ENCODE measurements around the gene COG7. TPM values are rescaled to one million over a fixed set of nuclear protein-coding genes. Genes with fewer than 3 reads are reported as not detected.

The COG7 gene
- total RNA-seq = 12.5 TPM

DNA sequence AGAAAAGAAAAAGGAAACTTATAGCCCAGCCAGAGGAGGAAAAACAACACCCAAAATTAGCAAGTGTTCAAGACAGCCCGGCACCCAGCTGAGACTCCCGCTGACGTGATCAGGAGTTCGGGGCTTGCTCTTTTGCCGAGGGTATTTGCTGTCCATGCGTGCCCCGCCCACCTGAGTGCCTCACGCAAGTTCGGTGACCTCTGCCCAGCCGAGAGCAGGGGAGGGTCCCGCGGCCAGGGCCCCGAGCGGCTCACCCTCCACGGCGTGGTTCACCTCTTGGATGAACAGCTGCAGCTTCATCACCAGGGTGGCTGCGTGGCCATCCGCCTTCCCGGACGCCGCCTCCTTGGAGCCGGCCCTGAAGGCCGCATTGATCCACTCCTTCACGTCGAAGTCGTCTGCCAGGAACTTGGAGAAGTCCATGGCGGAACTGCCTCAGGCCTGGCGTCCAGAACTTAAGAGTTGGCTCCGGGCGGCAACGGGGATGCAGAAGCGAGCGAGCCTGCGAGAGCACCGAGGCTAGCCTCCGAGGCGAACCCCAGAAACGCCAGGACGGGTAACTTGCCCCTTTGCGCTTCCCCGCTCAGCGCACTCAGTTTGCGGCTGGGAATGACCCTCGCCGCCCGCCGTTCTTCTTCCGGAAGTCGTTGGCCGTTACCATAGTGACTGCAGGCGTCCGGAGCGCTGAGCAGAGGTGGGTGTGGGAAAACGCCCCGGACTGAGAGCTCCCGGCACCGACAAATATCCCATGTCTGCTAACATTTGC, at the start of gene COG7:
TSS of gene COG7 (minus strand) at position 618 of the 766 bp plus-strand sequence. CDS start at position 423, 195 bp downstream.
- H3K4me3 ChIP-seq (ENCODE audit: low read length in 3 of 3) = peak within 1 kb of the TSS; percentile 96 to 100 (median 98)
- peak within 1 kb of the TSS; percentile 93 to 96 (median 93) for H3K9ac ChIP-seq (ENCODE audit: low read depth in 1 of 3, low read length in 3 of 3)
- H3K9me3 ChIP-seq (ENCODE audit: control insufficient read depth in 3 of 3, low read length in 3 of 3) = no peaks in the 10 kb centered on the region
- no peaks in the 10 kb centered on the region for H3K27me3 ChIP-seq (ENCODE audit: control insufficient read depth in 3 of 3, insufficient read depth in 3 of 3, low read length in 3 of 3)
- peak within 1 kb of the TSS; percentile 76 for H3K27ac ChIP-seq (ENCODE audit: low read depth, low read length)
- H3K4me1 ChIP-seq (ENCODE audit: control insufficient read depth in 3 of 3, insufficient read depth in 3 of 3, low read length in 3 of 3) = peaks cover 5 to 17% (median 12%) of the 10 kb centered on the region in 3 donors
- H3K36me3 ChIP-seq (ENCODE audit: control insufficient read depth in 3 of 3, insufficient read depth in 3 of 3, low read length in 3 of 3) = no peaks in the 10 kb centered on the region

DNA sequence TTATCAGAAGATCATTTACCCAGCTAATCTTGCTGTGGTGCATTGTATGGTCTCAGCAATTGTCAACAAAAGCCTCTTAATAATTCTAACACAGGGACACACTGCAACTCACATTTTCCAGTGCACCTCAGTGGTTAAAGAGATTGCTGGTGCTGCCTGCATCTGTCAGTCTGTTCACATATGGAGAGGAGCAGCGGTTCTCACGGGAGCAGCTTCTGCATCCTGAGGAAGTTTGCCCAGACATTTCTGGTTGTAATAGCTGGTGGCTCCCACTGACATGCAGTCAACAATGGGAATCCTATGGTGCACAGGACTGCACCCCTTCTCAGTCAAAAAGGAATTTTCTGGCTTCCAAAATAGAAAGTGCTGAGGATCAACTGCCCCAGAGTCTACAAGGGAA, 49.5 kb upstream of the COG7 start:
- Histone ChIP-seq H3K9ac (ENCODE audit: low read depth in 1 of 3, low read length in 3 of 3) (no peak overlapping the region), H3K4me1 (ENCODE audit: control insufficient read depth in 3 of 3, insufficient read depth in 3 of 3, low read length in 3 of 3) (peaks cover 22 to 32% (median 27%) of the 10 kb centered on the region in 3 donors), H3K27ac (ENCODE audit: low read depth, low read length) (no peak overlapping the region), H3K9me3 (ENCODE audit: control insufficient read depth in 3 of 3, low read length in 3 of 3) (no peaks in the 10 kb centered on the region), H3K36me3 (ENCODE audit: control insufficient read depth in 3 of 3, insufficient read depth in 3 of 3, low read length in 3 of 3) (peaks cover 0 to 8% (median 0%) of the 10 kb centered on the region in 3 donors), H3K4me3 (ENCODE audit: low read length in 3 of 3) (no peak overlapping the region), H3K27me3 (ENCODE audit: control insufficient read depth in 3 of 3, insufficient read depth in 3 of 3, low read length in 3 of 3) (no peaks in the 10 kb centered on the region)

DNA sequence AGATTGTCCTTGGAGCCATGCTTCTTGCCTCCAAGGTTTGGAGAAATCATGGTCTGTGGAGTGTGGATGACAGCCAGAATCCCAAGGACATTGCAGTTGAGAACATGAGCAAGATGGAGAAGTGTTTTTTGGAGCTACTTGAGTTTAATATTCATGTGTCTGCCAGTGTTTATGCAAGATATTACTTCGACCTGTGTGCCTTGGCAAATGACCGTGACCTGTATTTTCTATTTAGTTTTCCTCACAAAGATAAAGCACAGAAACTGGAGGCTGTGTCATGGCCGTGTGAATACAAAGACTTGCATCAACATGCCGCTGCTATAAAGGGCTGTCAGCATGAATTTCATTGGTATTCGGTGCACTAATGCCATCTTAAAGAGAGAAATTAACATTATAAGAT, 48.3 kb upstream of the COG7 start:
- no peaks in the 10 kb centered on the region for H3K9me3 ChIP-seq (ENCODE audit: control insufficient read depth in 3 of 3, low read length in 3 of 3)
- no peaks in the 10 kb centered on the region for H3K27me3 ChIP-seq (ENCODE audit: control insufficient read depth in 3 of 3, insufficient read depth in 3 of 3, low read length in 3 of 3)
- no peak overlapping the region for H3K27ac ChIP-seq (ENCODE audit: low read depth, low read length)
- peaks cover 17 to 32% (median 24%) of the 10 kb centered on the region in 3 donors for H3K4me1 ChIP-seq (ENCODE audit: control insufficient read depth in 3 of 3, insufficient read depth in 3 of 3, low read length in 3 of 3)
- no peak overlapping the region for H3K9ac ChIP-seq (ENCODE audit: low read depth in 1 of 3, low read length in 3 of 3)
- peaks cover 0 to 5% (median 0%) of the 10 kb centered on the region in 3 donors for H3K36me3 ChIP-seq (ENCODE audit: control insufficient read depth in 3 of 3, insufficient read depth in 3 of 3, low read length in 3 of 3)
- H3K4me3 ChIP-seq (ENCODE audit: low read length in 3 of 3) = no peak overlapping the region

- Histone ChIP-seq H3K9me3 (ENCODE audit: control insufficient read depth in 3 of 3, low read length in 3 of 3) (no peaks in the 10 kb centered on the region), H3K27me3 (ENCODE audit: control insufficient read depth in 3 of 3, insufficient read depth in 3 of 3, low read length in 3 of 3) (no peaks in the 10 kb centered on the region), H3K9ac (ENCODE audit: low read depth in 1 of 3, low read length in 3 of 3) (no peak overlapping the region), H3K27ac (ENCODE audit: low read depth, low read length) (no peak overlapping the region), H3K36me3 (ENCODE audit: control insufficient read depth in 3 of 3, insufficient read depth in 3 of 3, low read length in 3 of 3) (peaks cover 0 to 5% (median 0%) of the 10 kb centered on the region in 3 donors), H3K4me3 (ENCODE audit: low read length in 3 of 3) (no peak overlapping the region), H3K4me1 (ENCODE audit: control insufficient read depth in 3 of 3, insufficient read depth in 3 of 3, low read length in 3 of 3) (peaks cover 14 to 28% (median 21%) of the 10 kb centered on the region in 3 donors)
Measured at GRCh38 chr16:23500862-23501225, 47.9 kb upstream of the COG7 start.

- Histone ChIP-seq H3K4me1 (ENCODE audit: control insufficient read depth in 3 of 3, insufficient read depth in 3 of 3, low read length in 3 of 3) (peaks cover 14 to 27% (median 21%) of the 10 kb centered on the region in 3 donors), H3K9me3 (ENCODE audit: control insufficient read depth in 3 of 3, low read length in 3 of 3) (no peaks in the 10 kb centered on the region), H3K27ac (ENCODE audit: low read depth, low read length) (no peak overlapping the region), H3K9ac (ENCODE audit: low read depth in 1 of 3, low read length in 3 of 3) (no peak overlapping the region), H3K4me3 (ENCODE audit: low read length in 3 of 3) (no peak overlapping the region), H3K27me3 (ENCODE audit: control insufficient read depth in 3 of 3, insufficient read depth in 3 of 3, low read length in 3 of 3) (no peaks in the 10 kb centered on the region), H3K36me3 (ENCODE audit: control insufficient read depth in 3 of 3, insufficient read depth in 3 of 3, low read length in 3 of 3) (peaks cover 3 to 9% (median 4%) of the 10 kb centered on the region in 3 donors)
Measured at GRCh38 chr16:23500212-23500861, 47.3 kb upstream of the COG7 start.

DNA sequence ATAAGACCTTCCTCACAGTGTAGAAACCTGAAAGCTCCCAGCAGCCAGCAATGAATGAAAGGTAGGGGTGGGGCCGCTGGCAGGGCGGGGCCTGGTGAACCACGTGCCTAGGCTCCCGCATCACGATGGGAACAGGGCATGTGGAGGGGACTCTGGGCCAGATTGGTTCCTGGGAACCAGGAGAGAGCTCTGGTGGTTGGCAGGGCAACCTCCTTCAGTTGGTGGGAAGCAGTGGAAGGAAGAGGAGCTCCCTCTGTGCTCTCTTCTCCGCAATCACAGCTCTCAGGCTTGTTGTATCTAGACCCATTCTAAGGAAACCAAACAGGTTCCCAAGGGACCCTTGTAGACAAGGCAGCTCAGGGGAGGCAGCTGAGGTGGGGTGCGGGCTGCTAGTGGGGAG, 46.8 kb upstream of the COG7 start:
- H3K27me3 ChIP-seq (ENCODE audit: control insufficient read depth in 3 of 3, insufficient read depth in 3 of 3, low read length in 3 of 3) = no peaks in the 10 kb centered on the region
- no peak overlapping the region for H3K27ac ChIP-seq (ENCODE audit: low read depth, low read length)
- no peak overlapping the region for H3K4me3 ChIP-seq (ENCODE audit: low read length in 3 of 3)
- no peaks in the 10 kb centered on the region for H3K9me3 ChIP-seq (ENCODE audit: control insufficient read depth in 3 of 3, low read length in 3 of 3)
- H3K4me1 ChIP-seq (ENCODE audit: control insufficient read depth in 3 of 3, insufficient read depth in 3 of 3, low read length in 3 of 3) = peaks cover 9 to 21% (median 17%) of the 10 kb centered on the region in 3 donors
- H3K9ac ChIP-seq (ENCODE audit: low read depth in 1 of 3, low read length in 3 of 3) = no peak overlapping the region
- peaks cover 4 to 9% (median 6%) of the 10 kb centered on the region in 3 donors for H3K36me3 ChIP-seq (ENCODE audit: control insufficient read depth in 3 of 3, insufficient read depth in 3 of 3, low read length in 3 of 3)

DNA sequence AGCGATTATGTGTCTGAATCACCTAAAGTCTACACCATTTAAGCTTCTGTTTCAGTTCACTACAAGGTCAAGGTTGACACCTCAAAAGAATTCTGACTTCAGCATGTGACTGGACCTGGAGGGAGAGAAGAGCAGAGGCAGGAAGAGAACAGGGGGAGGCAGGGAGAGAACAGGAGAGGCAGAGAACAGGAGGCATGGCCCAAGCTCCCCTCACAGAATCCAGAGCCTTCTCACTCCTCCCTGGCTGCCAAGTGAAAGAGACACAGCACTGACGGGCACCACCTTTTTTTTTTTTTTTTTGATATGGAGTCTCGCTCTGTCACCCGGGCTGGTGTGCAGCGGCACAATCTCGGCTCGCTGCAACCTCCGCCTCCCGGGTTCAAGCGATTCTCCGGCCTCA, 45.9 kb upstream of the COG7 start:
- no peaks in the 10 kb centered on the region for H3K27me3 ChIP-seq (ENCODE audit: control insufficient read depth in 3 of 3, insufficient read depth in 3 of 3, low read length in 3 of 3)
- H3K9ac ChIP-seq (ENCODE audit: low read depth in 1 of 3, low read length in 3 of 3) = no peak overlapping the region
- no peak overlapping the region for H3K27ac ChIP-seq (ENCODE audit: low read depth, low read length)
- peaks cover 0 to 12% (median 8%) of the 10 kb centered on the region in 3 donors for H3K4me1 ChIP-seq (ENCODE audit: control insufficient read depth in 3 of 3, insufficient read depth in 3 of 3, low read length in 3 of 3)
- no peaks in the 10 kb centered on the region for H3K9me3 ChIP-seq (ENCODE audit: control insufficient read depth in 3 of 3, low read length in 3 of 3)
- no peak overlapping the region for H3K4me3 ChIP-seq (ENCODE audit: low read length in 3 of 3)
- peaks cover 10 to 16% (median 14%) of the 10 kb centered on the region in 3 donors for H3K36me3 ChIP-seq (ENCODE audit: control insufficient read depth in 3 of 3, insufficient read depth in 3 of 3, low read length in 3 of 3)

DNA sequence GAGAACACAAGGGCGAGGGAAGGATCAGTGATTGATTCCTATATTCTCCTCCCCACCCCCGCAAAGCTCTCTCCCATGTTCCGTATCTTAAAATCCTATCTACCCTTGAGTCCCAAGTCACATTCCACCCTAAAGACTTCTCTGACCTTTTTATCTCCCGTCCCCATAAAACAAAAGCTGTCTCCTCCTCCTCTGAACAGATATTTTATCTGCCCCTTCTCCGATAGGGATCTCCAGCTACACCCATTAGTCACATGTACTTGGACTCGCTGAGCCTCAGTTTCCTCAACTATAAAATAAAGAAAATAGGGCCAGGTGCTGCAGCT, 44.5 kb upstream of the COG7 start:
- peaks cover 4 to 14% (median 11%) of the 10 kb centered on the region in 3 donors for H3K4me1 ChIP-seq (ENCODE audit: control insufficient read depth in 3 of 3, insufficient read depth in 3 of 3, low read length in 3 of 3)
- peak overlapping the region in 1 of 3 donors; percentile 19 for H3K9ac ChIP-seq (ENCODE audit: low read depth in 1 of 3, low read length in 3 of 3)
- no peak overlapping the region for H3K4me3 ChIP-seq (ENCODE audit: low read length in 3 of 3)
- peaks cover 24 to 29% (median 27%) of the 10 kb centered on the region in 3 donors for H3K36me3 ChIP-seq (ENCODE audit: control insufficient read depth in 3 of 3, insufficient read depth in 3 of 3, low read length in 3 of 3)
- H3K9me3 ChIP-seq (ENCODE audit: control insufficient read depth in 3 of 3, low read length in 3 of 3) = no peaks in the 10 kb centered on the region
- H3K27ac ChIP-seq (ENCODE audit: low read depth, low read length) = peak overlapping the region; percentile 27
- no peaks in the 10 kb centered on the region for H3K27me3 ChIP-seq (ENCODE audit: control insufficient read depth in 3 of 3, insufficient read depth in 3 of 3, low read length in 3 of 3)

DNA sequence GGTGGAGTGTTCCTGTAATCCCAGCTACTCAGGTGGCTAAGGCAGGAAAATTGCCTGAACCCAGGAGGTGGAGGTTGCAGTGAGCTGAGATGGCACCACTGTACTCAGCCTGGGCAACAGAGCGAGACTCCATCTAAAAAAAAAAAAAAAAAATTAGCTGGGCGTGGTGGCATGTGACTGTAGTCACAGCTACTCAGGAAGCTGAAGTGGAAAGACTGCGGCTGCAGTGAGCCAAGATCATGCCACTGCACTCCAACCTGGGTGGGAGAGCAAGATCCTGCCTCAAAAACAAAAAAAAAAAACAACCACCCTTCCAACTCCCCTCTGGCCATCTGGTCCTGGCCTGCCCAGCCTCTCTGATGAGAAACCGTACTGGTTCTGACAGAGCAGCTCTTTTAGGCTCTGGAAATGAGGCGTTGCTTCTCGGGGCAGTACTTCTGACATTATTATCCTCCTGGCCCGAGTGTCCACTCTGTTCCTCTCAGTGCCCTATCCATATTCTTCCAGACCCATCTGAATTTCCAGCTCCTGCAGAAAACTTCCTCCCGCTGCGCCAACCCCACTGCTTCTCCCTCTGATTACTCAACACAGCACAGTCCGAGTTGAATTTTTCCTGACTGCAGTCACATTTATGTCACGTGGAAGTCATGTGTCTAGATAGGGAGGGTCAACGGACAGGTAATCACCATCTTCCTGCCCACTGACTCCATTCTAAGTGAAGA, 44.0 kb upstream of the COG7 start:
- Histone ChIP-seq H3K27ac (ENCODE audit: low read depth, low read length) (peak overlapping the region; percentile 27), H3K9ac (ENCODE audit: low read depth in 1 of 3, low read length in 3 of 3) (peak overlapping the region in 1 of 3 donors; percentile 19)

More for the DNA sequence above, 44.0 kb upstream of the COG7 start:
- H3K27me3 ChIP-seq (ENCODE audit: control insufficient read depth in 3 of 3, insufficient read depth in 3 of 3, low read length in 3 of 3) = no peaks in the 10 kb centered on the region
- no peaks in the 10 kb centered on the region for H3K9me3 ChIP-seq (ENCODE audit: control insufficient read depth in 3 of 3, low read length in 3 of 3)
- H3K36me3 ChIP-seq (ENCODE audit: control insufficient read depth in 3 of 3, insufficient read depth in 3 of 3, low read length in 3 of 3) = peaks cover 27 to 32% (median 32%) of the 10 kb centered on the region in 3 donors
- peaks cover 6 to 14% (median 11%) of the 10 kb centered on the region in 3 donors for H3K4me1 ChIP-seq (ENCODE audit: control insufficient read depth in 3 of 3, insufficient read depth in 3 of 3, low read length in 3 of 3)
- H3K4me3 ChIP-seq (ENCODE audit: low read length in 3 of 3) = no peak overlapping the region
